GM19043 (cell line): Measurements from ENCODE around the gene IFITM2.
"Not testable (repeated sequence)": the region's sequence is repeated elsewhere in the genome, so short reads cannot be mapped to it uniquely, and the experiment has no call there.

Experiments used
- ATAC-seq: cut with Tn5 transposase; IDR thresholded peaks from one replicate; pipeline ENCODE4 v1.9.1; 2021; ENCODE audit warnings: low read depth; ENCODE audit not compliant: unreplicated experiment

IFITM2 gene

DNA sequence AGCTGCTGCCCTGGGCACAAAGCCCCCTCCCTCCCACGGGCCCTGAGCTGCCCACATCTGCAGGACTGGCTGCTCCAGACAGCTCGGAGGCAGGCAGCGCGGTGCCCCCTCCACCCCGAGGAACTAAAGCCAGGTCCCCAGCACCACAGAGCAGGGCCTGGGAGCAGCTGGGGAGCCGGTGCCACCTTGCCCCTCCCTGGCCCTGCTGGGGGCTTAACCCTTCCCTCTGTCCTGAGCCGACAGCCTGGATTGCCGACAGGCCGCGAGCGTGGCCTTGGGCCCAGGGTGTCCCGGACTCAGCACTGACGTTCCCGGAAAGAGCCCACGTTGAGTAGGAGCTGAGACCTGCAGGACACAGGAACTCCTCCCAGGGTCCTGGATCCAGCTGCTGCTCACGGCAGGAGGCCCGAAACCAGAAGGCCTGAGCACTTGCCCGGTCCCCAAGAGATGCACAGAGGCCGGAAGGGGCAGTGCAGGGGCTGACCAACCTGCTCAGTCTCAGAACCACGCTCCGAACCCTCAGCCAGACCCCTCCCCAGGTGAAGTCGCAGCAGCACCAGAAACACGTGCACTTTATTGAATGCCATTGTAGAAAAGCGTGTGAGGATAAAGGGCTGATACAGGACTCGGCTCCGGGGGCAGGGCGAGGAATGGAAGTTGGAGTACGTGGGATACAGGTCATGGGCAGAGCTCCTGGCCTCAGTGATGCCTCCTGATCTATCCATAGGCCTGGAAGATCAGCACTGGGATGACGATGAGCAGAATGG lies 11.7 kb downstream of the IFITM2 start:
- not testable (repeated sequence) for ATAC-seq

GRCh38 chr11:319888-320273 lies 12.3 kb downstream of the IFITM2 start:
- ATAC-seq, result not testable (repeated sequence)

DNA sequence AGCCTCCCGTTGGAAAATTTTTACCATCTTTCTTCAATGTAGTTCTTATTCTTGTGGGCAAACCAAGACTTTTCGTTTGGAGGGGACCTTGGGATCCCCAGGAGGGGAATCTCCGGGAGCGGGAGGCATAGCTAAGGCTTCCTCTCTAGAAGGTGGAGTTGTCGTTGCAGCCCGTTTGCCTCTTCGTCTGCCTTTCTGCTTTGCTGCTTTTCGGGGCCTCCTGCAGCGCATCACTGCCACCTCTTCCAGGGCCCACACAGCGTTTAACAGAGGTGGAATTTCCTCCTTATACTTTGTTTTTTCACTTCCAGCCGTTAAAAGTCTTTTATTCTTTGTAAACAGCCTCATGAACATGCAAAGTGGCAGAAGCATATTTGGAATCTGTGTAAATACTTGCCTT lies 16.5 kb downstream of the IFITM2 start:
- no peak for ATAC-seq

DNA sequence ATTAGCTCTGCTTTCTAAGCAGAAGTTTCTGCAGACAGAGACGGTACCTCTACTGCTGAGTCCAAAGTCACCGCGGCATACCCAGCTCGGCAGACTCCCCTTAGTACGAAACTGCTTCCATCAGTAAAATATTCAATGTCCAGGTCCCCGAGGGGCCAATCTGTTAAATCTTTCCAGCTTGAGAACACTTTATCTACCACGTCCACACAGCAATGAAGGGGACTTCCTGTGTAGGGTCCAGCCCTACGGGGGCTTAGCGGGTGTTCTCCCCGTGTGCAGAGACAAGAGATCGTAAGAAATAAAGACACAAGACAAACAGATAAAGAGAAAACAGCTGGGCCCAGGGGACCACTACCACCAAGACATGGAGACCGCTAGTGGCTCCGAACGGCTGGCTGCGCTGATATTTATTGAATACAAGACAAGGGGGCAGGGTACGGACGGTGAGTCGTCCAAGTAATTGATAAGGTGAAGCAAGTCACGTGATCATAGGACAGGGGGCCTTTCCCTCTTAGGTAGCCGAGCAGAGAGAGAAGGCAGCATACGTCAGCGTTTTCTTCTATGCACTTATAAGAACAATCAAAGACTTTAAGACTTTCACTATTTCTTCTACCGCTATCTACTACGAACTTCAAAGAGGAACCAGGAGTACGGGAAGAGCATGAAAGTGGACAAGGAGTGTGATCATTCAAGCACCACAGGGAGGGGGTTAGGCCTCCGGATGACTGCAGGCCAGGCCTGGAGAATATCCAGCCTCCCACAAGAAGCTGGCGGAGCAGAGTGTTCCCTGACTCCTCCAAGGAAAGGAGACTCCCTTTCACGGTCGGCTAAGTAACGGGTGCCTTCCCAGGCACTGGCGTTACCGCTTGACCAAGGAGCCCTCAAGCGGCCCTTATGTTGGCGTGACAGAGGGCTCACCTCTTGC lies 17.2 kb downstream of the IFITM2 start:
- not testable (repeated sequence) for ATAC-seq

GRCh38 chr11:325796-326591 lies 18.4 kb downstream of the IFITM2 start:
- ATAC-seq, result no peak

DNA sequence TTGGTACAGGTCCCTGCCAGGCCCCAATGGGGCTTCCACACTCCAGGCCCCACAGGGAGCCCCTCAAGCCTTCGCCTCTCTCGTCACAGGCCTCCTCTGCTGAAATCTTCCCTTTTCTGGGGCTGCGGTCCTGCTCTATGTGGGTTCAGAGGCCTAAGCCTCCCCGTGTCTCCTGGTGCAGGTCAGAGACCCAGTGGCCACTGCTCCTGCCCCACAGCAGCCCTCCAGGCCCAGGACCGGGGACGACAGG lies 18.9 kb downstream of the IFITM2 start:
- no peak for ATAC-seq

- ATAC-seq, result peak; percentile 60
Measured at GRCh38 chr11:326842-327580, 19.4 kb downstream of the IFITM2 start.

DNA sequence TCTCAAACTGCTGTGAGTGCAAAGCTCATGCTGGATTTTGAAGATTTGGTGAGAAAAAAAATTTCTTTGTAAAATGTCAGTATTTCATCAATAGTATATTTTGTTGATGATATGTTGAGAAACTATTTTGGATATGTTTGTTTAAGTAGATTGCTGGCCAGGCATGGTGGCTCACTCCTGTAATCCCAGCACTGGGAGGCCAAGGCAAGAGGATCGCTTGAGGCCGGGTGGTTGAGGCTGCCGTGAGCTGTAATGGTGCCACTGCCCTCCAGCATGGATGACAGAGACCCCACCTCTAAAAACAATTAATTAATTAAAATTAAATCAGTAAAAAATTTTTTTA lies 19.9 kb downstream of the IFITM2 start:
- ATAC-seq, result no peak

- ATAC-seq, result no peak
Measured at GRCh38 chr11:328012-328411, 20.4 kb downstream of the IFITM2 start.

- ATAC-seq, result not testable (repeated sequence)
Measured at GRCh38 chr11:328516-329100, 21.0 kb downstream of the IFITM2 start.

GRCh38 chr11:329886-330253 lies 22.3 kb downstream of the IFITM2 start:
- no peak for ATAC-seq

- no peak for ATAC-seq
Measured at GRCh38 chr11:330307-330693, 22.7 kb downstream of the IFITM2 start.

DNA sequence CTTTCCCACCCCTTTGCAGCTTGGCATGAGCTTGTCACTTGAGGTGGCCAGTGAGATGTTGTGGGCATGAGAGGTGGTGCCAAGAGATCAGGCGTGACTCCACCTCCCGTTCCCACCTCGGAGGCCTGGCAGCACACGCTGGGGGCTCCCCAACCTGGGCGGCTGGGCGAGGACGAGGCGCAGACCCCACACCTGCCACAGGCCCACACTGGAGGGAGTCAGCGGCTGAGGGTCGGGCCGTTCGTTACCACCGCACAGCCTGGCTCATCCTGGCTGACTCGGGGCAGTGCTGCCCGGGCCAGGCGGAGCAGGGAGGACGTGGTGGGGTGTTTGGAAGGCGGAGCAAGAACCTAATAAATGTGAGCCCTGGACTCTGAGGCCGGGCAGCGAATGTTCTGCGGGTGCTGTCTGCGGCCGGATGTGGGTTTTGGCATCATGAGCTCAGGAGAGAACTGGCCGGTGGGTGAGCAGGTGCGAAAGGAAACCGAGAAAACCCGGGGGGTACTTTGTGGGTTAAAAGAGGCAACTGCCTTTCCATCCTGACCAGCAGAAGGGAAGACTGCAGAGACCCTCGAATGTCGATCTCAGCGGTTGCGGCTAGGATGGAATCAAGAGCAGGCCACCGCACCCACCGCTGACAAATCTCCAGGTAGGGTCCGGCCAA lies 23.2 kb downstream of the IFITM2 start:
- ATAC-seq, result no peak

GRCh38 chr11:331358-332060 lies 23.9 kb downstream of the IFITM2 start:
- ATAC-seq, result no peak

DNA sequence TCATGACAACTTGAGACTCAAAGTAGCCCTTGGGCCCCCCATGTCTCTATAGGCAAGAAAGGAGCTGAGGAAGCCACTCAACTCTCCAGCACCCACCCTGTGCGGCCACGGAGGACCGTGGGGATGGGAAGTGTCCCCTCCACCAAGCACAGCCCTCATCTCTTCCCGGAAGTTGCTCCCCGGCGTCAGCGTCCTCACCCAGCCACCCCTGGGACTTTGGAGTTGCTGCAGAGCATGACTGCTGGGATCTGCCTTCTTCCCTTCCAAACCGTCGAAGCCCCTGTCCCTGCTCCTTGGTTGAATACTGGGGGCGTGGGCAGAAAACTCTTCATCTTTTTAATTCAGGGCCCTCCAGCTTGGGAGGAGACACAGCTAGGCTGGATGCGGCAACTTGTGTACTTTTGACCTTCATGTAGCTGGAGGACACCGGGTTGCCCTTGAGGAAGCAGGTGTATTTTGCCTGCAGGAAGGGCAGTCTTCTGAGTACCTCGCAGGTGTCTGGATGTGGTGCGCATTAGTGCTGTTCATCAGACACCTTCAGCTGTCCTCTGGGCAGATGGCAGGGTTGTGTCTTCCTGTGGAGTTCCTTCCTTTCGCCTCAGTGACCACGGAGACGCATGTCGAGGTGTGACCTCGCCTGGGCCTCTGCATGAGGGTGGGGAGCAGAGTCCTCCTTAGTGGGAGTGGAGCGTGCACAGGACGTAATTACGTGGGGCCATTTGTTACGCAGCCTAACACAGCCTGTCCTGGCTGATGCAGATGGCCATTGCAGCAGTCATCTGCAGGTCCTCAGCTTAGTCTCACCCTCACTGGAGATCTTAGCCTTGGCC lies 25.2 kb downstream of the IFITM2 start:
- no peak for ATAC-seq

- ATAC-seq, result not testable (repeated sequence)
Measured at GRCh38 chr11:333616-334263, 26.1 kb downstream of the IFITM2 start.

- ATAC-seq, result no peak
Measured at GRCh38 chr11:334264-334994, 26.8 kb downstream of the IFITM2 start.
